ENCODE measurements around the gene IRF1.

The IRF1 gene

DNA sequence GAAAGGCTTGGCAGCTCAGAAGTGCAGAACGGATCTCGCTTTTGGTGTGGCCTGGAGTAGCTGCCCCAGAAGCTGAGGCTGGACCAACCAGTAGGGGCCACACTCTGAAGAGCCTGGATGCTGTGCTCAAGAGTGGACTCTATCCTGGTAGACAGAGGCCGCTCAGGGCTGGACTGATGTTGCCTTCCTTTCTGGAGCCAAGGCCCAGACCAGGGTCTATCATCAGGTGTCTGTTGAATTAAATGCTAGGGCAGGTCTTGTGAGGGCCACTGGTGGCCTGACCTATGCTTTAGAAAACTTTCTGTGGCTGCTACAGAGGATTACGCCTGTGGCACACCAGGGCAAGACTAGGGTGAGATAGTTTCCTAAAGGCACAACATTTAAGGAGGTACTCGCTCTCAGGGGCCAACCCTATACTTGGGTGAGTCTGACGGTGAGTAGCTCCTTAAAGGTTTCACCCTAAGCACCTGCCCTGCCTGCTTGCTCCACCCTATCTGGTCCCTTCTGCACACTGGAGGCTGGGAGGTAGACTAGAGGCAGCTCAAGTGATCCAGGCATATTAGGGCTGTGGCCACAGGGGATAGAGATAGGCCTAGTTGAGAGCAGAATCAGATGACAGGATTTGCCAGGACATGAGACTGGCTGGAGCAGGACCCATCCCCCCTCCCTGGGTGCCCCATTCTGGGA lies 9.8 kb upstream of the IRF1 start:
- DNase-seq: no peak

DNA sequence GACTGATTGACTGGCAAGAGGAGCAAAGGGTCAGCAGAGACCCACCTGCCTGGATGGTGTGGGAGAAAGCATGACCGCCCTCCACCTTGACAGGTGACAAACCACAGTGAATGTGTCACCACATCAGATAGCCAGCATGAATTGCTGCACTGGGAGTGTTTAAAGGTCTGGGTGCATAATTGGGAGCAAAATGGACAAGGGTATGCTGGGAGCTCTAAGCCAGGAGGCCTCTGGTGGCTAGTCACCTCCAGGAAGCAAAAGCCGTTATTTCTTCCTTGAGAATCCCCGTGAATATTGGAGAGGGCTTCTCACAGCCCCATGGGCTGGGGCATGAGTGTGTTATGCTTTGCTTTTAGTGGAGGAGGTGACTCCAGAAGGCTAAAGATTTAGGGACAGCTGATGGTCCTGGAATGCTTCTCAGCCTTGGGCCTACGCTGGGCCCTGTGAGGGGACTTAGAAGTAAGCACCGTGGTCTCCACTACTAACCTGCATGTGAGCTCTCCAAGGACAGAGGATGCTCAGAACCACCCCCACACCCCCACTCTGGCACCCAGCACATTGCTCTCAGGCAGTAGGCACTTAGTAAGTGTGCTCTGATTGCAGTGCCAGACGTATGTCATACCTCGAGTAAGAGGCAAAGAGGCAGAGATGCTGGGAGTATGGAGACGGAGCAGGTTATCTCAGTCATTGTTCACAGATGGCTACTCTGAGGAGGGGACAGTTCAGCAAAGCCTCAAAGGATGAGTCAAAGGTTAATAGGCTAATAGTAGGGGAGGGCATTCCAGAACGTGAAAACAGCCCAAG lies 9.1 kb upstream of the IRF1 start:
- no peak for DNase-seq

DNA sequence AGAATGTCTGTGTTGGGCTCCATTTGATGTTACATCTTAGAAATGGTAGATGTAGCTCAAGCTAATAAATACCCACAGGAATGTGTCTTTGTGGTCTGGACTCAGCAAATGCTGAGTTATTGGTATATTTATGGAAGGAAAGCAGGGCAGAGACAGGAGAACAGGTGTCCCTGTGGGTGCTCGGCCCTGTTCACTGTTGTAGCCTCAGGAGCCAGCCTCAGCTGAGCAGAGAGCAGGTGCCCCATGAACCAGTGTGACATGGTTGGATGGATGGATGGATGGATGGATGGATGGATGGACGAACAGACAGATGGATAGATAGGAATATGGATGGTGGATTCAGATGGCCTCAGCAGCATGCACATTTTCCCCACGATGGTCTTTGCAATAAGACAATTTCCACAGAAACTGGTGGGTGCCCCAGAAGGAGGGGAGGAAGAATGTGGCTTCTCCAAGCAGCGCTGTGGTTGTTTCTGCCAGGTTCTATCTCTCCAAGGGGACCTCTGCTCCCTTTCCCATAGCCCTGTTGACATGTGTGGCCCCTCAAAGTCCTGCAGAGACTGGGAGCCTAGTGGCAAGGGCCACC lies 8.2 kb upstream of the IRF1 start:
- no peak for DNase-seq

DNA sequence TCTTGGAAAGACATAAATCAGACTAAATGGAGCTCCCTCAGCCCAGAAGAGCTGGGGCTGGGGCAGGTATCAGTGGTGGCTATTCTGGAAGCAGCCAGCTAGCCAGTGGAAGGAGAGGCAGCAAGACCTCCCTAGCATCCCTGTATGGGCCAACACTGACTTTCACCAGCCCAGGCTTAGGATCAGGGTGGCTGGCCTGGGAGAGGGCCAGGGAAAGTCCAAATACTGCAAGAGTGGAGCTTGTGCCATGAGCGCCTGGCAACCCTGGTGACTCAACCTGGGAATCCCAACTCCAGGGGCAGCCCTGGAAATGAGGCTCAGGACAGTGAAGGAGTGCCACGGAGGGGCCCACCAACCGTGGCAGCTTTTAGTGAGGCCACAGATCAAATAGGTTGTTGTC lies 7.6 kb upstream of the IRF1 start:
- DNase-seq: no peak

DNA sequence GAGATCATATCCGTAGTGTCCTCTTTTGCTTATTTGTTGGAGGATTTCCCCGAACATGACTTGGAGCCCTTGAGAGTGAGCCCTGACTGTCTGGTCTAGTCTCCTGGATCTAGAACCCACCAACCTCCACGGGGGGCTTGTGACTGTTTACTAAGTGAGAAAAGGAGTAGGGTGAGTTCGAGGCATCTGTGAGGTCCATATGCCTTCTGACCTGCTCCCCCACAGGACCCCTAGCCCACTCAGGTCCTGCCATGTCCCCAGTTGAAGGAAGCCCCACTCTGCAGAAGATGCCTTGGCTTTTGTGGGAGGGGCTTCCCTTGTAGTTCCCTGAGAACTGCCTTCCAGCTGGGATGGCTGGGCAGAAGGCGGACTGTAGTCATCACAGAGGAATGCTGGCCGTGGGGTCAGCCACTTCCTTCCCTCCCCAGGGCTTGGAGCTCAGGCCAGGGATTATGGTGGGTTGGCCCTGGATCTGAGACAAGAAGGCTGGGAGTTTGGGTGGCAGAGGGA lies 7.0 kb upstream of the IRF1 start:
- no peak for DNase-seq

DNA sequence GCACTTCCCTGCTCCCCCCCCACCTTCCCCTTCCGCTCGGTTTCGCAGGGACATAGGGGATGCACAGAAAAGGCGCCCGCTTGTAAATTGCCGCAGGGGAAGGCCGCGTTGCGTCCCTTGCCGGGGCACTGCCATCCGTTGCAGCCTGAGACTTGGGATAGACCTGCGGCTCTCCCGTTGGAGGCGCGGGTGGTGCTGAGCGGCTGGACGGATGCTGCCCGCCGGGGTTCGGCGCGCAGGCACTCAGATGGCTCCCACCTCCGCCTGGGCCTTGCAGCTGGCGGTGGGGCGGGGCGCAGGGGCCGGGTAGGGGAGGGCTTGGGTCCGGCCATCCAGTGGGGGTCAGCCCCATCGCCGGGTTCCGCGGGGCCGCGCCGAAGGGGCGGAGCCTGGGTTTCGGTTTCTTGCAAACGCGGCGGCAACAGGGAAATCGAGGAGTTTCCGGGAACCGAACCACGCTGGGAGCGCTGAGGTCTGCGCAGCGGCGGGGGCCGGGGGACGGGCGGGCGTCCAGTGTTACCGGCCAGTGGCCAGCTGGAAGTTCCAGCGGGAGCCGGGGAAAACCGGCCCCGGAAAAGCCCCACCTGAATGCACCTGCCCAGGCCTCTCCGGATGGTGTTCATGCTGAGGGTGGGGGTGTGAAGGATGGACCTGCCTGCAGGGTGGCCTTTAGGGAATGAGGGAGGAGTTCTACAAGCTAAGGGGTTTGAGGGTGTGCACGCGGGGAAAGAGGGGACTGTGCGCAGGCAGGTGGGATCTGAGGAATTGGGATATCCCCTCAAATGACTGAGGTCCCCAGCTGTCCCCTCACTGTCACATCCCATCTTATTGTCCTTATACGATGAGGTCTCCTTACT lies 6.3 kb upstream of the IRF1 start:
- DNase-seq: no peak

DNA sequence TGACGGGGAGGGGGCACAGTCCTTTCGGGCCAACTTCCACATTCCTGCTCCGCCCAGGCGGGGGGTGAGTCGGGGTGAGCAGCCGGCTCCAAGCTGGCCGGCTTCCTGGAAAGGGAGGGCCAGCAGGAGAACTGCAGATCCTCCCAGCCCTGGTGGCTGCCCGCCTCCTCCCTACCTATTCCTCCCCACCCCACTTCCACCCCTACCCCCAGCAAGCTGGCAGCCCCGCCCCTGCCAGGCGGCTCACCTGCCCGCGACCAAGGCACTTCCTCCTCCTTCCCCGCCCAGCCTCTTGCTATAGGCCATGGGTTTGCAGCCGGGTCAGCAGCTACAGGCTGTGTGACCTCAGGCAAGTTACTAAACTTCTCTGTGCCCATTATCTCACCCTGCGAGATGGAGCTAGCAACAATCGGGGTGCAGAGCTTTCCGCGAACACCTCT lies 5.6 kb upstream of the IRF1 start:
- peak; percentile 9 for DNase-seq

DNA sequence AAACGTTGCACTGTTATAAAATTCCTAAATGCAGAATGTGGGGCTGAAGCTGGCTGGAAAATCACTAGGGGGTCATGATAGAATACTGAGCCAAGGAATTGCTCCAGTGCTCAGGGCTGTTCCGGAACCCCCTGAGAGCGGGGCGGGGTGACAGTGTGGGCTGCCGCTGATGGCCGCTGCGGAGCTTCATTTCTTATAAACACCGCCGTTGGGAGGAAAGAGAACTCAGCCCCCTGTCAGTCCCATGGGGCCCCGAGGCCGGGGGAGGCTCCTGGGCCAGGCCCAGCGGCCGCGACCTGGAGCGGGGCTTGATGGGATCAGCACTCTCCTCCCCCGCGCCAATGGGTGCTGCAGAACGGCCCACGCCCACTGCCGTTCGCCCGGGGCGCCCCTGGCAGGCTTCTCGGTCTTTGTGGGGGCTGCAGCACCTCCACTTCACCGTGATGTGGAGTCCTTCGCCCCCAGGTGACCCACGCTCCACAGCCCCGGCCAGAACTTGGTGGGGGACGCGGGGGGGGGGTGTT lies 5.2 kb upstream of the IRF1 start:
- DNase-seq: peak; percentile 6

DNA sequence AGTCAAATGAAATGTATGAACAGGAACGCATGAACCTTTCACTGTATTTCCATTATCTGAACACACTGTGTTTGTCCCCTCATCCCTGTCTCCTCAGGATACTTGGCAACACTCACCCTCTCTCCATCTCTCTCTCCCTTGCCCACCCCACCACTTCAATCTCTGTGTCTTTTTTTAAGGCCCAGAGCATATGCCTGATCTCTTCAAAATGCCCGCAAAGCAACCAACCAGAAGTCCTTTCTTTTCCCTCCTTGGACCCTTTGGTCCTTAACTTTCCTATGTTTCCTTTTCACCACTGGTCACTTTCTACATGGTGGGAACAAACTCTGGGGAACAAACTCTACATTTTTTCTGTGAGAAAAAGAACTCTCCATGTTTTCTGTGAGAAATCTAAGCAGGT lies 3.2 kb upstream of the IRF1 start:
- no peak for DNase-seq

DNA sequence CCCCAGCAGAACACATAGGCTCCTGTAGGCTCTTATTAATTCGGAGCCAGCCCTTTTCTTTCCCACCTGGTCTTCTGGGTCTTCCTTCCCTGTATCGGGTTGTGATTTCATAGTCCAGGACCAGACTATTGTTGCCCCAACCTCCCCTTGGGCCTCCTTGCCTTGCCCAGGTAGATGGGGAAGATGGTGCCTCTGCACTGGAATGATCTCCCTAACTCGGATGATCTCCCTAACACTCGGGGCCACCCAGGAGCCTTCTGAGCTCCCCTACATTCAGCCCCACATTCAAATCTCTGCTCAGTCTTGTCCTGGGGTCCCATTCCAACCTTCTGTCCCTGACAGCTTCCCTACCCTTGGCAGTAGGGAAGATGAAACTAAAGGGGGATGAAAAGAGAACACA lies 2.7 kb upstream of the IRF1 start:
- no peak for DNase-seq

DNA sequence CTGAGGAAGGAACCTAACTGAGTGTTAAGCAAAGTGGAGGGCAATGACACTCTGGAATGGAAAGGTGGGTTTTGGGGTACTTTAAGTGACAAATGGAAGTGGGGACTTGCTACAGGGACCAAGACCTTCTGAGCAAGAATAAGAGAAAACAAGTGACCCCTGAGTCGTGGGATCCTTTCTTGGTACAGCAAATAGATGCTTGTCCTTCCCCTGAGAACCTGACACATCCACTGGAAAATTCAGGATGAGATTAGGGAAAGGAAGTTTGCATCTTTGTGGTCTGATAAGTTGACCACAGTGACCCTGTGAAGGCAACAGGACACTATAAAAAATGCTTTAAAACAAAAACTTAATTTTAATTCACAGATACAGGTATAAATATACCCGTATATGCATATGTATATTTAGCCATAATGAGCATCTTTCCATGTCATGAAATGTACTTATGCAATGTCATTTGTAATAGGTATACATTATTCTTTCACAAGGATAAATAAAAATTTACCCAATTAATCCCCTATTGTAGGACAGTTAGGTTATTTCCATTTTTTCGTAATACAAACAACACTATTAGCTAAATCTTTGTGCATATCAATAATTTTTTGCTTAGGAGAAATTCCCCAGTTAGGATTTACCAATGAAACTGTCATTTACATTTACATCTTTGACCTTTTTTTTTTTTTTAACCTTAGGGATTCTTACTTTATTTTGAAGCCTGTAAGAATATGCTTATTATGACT lies 2.0 kb upstream of the IRF1 start:
- no peak for DNase-seq

DNA sequence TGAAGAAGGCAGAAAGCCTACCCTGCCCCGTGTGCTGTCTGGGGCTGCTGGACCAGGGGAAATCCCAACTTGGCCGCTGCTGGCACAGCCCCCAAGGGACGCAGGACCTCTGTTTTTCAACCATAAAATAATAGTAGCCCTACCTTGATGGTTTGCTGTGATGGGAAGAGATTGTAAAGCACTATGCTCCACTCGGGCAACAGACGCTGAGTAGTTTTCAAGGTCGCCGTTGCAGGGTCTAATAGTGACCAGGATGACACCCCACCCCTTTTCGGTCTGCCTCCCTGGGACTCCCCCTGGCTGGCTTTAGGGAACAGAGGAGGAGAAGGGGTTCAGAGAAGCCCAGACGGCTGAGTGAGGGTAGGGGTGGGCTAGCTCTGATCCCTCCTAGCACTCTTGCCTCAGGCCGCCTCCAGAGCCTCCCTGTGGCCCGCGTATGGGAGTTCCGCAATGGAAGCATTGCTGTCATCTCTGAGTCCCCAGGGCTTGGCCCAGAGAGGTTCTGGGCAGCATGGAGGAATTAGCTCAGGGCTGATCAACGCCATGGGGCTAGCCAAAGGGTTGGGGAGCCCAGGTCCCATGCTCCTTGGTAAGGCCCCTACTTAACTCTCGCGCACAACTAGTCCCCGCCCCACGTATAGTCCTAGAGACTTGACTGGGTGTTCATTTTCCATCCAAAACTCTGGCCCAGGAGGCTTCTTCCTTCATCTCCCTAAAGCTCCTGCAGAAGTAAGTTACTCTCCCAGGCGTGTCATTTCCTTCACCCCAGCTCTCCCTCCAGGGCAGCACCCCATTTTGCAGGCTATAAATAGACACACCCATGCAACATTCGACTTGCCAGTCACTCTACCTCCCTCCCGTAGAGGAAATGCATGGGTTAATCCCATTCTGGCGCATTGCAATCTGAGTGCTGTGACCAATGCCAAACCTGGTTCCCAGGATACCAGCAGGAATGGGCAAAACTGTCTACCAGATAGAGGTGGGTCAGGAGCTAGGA lies 1.1 kb upstream of the IRF1 start:
- no peak for DNase-seq

DNA sequence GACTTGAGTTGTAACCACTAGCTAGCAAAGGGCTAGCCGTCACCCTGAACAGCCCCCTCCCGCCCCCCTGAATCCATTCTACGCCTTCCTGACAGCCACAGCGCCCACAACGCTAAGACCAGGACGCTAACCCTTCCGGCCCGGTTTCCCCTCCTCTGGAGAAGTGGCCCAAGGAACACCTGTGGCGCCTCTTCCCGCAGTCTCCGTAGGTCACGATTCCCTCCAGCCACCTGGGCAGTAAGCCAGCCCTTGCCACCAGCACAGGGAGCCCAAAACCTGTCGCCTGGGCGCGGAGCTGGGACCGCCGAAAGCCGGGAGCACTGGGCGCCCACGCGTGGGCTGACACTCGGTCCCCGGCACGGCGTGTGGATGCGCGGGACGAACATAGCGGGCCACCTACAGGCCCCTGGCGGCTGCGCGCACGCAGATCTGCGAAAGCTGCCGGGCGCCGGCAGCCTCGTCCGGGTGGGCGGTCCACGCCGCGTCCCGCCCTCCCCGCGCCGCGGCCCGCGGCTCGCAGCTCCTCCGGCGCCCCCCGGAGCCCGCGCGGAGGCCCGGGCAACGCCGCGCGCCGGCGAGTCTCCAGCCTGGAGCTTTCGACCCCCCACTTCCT lies 596 bp downstream of the IRF1 start:
- no peak for DNase-seq

DNA sequence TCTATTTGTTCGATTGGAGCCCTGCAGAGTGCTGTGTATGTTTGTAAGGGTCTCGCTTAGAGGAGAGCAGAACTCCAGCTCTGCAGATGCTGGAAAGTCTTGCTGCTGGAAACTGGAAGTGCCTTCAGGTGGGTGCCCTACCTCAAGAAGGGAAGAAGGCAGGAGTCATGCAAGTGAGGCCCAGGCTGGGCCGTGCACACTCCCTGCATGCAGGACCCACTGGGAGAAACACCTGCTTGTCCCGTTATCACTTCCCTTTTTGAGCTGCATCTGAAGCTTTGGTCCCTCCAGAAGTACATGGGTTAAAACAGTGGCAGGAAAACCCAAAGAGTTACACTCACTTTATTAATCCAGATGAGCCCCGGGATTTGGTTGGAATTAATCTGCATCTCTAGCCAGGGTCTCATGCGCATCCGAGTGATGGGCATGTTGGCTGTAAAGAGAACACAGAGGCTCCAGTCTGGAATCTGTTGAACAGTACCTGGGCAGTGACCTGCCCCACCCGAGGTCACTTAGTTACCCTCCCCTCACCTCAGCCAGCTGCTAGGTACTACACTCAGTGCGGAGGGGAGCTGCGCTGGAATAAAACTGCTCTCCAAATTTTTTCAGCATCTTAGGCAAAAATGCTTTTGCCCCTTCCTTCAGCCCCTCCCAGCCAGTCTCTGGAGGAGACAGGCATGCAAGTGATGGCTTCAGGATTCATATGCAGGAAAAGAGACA lies 1.4 kb downstream of the IRF1 start:
- no peak for DNase-seq

DNA sequence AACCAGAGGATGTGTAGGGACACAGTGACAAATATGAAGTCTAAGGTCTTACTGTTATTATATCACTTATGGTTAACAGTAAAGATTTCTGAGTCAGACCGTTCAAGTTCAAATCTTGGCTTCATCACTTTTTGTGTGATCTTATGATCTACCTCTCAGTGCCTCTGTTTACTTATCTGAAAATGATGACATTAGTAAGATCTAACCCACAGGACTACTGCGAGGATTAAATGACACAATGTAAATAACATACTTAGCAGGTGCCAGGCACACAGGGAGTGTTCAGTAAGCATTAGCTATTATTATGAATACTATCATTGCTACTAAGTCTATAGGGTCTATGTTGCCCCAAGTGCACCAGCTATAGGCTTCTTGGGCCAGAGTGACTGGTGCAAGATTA lies 2.0 kb downstream of the IRF1 start:
- no peak for DNase-seq

DNA sequence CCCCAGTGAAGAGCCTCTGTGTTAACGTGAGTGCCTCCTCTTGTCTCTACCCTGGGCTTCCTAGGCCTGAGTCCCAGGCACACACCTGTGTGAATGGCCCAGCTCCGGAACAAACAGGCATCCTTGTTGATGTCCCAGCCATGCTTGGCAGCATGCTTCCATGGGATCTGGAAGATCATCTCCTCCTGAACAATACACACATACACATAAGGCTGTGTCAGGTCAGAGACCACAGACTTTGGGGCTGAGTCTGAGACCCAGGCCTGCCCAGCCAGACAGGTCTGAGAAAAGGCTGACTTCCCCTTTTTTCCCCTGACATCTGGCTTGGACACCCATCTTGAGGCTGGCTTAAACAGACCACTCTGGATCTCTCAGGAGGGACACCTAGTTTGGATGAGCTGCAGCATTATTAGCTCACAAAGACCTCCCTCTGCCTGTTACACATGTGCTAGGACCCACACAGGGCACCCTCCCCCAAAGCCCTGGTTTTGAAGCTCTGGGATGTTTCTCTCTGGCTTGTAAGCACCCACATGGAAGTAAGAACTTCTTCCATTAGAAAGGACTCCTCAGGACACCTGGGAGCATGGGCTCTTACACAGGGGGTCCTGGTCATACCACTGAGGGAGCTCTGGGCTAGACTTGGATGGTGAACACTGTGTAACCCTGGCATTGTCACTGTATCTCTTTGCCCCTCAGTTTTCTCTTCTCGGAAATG lies 2.6 kb downstream of the IRF1 start:
- DNase-seq: no peak

DNA sequence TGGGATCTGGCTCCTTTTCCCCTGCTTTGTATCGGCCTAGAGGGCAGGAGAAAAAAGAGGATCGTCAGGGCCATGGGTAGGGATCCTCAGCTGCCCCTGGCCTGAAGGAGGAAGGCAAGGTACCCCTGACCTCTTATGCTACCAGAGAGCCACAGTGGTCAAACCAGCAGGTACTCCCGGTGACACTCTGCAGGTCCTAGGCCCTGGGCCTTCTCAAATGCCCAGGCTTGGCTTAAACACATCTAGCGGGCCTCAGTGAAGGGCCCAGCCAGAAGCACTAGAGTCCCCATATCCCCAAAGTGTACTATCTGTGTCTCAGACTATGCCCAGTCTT lies 3.5 kb downstream of the IRF1 start:
- DNase-seq: no peak

DNA sequence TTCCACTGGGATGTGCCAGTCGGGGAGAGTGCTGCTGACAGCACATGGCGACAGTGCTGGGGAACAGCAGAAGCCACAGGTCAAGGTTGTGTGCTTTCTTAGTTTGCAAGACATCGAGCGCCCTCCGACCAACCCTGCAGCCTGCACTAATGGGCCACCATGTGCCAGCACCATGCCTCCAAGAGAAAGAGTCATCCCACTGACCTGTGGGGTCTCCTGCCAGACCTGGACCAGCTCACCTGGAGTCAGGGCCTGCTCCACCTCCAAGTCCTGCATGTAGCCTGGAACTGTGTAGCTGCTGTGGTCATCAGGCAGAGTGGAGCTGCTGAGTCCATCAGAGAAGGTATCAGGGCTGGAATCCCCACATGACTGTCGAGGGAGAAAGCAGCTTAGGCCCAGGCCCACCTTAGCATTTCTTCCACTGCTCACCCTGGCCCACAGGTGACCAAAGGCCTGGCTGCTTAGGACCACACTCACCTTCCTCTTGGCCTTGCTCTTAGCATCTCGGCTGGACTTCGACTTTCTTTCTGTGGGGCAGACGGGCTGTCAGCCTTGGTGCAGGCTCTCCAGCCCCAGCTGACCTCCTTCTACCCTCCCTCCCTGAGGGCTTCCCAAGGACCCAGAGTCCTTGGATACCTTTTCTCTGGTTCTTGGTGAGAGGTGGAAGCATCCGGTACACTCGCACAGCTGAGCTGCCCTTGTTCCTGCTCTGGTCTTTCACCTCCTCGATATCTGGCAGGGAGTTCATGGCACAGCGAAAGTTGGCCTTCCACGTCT lies 4.1 kb downstream of the IRF1 start:
- DNase-seq: no peak

Data from NCI-H1092 treated with DMSO at 0.1 percent for 48 hours (cell line).